Amniotic epithelial cell (primary cell): ENCODE data around the gene FILIP1L.
A peak's percentile ranks its signal among the peaks of the same experiment; 100 is the strongest.

ENCODE experiments used
- DNase-seq: peaks from one replicate; pipeline ENCODE4 v3.0.0-alpha.2; 2010; ENCODE audit warnings: low read depth

The FILIP1L gene

DNA sequence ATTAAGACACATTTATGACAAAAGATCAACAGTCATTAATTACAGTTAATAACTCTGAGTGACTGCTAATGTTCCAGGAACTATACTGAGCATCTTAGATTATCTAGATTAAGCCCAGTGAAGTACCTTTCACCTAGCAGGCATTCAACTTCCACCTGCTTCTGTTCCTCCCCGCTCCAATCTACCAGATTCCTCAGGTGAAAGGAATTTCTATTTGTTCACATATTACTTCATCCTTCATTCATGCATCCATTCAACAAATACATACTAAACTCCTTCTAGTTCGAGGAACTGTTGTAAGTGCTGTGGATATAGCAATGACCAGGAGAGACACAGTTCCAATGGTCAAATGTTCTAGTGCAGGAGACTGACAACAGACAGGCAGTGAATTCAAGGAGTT is 139.3 kb downstream of the FILIP1L start:
- no peak for DNase-seq

DNA sequence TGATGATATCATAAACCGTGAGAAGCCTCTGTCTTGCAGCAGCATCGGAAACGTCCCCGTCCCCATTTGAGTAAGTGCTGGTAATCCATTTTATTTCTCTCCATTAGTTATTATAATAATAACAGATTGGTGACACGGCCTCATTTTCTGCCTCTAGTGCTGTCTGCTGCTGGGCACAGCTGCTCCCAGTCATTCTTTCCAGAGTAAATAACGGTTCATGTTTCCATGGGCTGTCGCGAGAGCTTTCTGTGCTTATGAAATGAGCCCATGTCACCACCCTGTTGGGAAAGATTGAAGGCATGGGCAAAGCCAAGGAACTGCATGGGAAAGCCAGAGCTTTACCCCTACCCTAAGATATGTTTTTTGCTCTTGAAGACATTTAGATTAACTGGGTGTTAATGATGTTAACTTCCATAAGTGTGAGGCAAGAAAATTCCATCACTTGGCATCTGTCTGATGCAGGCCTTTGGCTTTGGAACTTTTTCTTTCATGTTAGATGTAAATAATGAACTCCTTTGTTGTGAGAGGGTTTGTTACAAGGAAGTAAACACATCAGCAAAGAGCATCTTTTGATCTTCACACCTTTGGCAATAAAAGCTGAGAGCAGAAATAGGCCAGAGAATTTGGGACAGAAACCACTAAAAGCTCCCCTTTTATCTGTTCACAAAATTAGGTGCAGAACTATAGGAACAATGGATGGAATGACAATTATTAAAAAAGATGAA is 141.8 kb downstream of the FILIP1L start:
- DNase-seq, result no peak

DNA sequence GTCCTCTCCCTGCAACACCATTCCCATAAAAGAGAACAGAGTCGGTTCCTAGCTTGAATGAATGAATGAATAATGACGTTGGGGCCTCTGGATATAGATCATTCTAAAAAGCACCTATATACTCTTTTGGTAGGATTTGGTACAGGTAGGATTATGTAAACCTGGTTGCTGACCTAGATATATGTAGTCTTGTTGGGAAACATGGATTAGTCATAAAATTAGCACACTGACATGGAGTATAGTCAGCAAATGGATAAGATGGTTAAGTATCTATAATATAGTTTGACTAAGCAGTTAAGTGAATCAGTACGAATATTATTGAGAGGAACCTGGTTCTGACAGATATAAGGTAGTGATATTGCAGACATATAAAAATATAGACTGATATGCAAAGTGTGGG is 142.5 kb downstream of the FILIP1L start:
- no peak for DNase-seq

DNA sequence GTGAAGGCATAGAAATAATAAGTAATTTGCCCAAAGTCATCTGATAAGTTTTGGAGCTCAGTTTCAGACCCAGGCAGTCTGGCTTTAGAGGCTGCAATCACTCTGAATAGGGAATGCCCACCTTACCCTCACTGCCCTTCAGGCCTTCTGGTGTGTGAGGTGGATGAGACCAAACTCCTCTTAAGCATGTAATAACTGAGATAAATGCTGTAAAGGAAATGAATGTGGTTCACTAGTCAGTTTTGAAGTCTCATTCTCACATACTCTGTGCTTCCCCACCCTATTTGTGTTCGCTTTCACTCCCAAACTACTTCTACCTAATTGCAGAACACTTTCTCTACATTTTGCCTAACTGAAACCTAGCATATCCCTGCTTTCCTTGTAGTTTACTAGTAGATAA is 144.1 kb downstream of the FILIP1L start:
- no peak for DNase-seq

DNA sequence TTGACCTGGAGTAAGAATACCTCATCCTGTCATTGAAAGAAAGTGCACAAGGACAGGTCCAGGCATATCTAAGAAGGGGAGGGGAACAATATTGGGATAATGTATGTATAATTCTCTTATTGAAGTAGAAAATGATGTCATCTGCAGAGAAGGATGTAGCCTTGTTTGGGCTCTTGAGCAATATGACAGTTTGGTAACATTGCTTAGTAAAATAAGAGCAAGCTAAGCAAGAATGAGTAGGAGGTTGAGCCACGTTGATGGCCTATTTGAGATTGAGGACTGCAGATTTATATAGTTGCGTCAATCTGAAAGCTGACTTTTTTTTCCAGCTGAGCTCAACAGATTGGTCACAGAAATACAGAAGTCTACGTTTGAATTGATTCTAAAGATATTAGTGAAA is 145.2 kb downstream of the FILIP1L start:
- DNase-seq, result peak; percentile 88

DNA sequence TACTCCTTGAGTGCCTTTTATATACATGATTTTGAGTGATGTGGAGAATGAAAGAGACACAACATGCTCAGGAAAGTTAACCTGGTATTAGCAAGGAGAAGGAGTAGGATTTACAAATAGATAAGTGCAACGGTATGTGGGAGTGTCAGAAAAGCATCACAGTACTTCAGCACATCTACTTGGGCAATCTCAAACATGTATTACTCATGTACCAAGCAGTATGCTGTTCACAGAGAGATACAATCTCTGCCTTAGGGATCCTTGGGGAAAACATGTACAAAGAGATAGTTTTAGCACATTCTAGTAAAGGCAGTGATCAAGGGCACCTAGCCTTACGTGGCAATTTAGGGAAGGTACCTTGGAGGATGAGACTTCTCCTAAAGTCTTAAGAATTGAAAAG is 146.5 kb downstream of the FILIP1L start:
- DNase-seq, result peak; percentile 98

DNA sequence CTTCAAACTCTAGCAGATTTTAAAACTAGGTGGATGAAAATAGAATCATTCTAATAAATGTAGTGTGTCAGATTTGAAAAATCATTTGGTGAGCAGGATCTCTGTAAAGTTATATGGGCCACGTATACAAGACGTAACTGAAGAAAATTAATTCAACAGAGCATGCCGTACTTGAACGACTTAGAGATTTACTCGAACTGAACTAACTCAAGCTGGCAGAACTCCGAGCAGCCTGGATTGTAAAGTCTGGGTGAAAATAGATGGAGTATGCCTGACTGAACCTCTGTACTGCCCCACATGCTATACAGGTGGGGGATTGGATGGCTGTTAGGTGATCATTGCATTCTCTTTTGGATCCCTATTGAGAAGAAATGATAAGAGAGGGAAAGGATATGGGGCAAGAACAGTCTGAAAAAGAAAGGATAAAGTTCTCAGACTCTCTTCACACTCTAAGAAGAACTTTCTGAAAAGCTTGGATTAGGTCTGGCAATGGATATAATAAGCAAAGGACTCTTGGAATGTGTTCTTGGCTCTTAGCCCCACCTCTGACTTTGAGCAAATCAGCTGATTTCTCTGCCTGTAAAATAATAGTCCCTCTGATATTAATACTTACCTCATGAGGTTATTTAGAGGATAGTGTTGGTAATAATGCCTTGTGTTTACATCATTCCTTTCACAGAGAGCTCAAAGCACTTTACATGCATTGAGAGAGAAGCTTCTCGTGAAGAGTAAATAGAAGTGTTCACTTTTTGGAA is 147.5 kb downstream of the FILIP1L start:
- DNase-seq, result peak; percentile 75

DNA sequence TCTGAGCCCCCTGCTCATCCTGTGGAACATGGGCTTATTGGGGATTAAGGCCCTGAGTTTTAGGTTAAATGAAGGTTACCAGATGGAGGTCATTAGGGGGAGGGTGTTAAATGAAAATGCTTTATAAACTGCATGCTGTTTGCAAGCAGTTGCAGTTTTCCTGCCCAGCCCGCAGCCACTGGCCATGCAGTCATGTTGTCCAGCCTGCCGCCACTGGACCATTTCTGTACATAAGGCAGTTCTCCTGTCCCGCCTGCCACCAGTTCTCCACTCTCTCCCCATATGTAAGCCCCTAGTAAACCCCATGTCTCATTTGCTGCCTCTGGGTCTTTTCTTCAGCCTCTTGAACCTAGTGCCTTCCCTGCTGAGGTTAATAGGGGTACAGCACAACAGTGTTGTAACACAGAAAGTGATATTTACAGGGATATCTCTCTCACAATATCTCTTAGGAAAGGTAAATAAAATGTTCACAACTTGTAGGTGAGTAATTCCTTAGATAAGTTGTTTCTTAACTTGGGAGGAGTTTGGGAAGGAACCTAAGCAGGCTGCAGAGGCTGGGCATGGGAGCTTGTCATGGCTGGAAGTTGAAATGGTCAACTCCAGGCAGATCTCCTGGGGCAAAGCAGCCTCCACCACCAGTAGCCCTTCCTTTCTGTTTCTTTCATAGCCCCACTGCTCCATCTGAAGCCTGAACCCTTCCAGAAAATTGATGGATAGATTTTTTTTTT is 148.5 kb downstream of the FILIP1L start:
- peak; percentile 62 for DNase-seq

DNA sequence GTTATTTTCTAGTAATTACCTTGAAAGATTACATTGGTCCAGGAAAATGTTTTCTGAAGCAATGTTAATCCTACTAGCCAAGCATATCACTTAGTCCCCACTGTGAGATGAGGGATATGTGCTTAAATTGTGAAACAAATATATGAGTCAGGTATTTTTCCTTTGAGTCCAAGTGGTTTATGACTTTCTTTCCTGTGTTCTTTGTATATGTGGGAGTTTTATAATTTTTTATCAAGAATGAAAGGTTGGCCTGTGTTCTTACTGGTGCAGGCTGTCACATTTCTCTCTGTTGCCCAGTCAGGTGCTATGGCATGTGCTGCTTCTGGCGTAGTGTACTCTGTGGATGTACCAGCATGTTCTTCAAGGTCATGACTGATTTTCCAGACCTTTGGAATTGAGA is 149.2 kb downstream of the FILIP1L start:
- DNase-seq, result peak; percentile 94

DNA sequence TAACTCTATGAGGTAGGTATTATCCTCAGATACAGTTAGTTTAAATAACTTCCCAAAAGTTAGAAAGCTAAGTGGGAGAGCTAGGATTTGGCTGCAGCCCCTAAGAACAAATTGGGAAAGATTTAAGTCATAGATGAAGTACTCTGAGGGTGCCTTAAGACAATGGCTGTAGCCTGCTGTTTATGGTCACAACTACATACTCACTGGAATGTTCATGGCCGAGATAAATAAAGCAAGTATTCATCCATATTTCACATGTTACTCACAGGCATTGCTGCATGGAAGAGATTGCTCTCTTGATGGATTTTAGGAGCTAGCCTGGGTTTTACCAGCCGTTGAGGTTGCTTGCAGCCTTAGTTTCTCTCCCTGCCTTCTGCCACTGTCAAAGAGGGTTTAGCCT is 151.6 kb downstream of the FILIP1L start:
- peak; percentile 96 for DNase-seq

DNA sequence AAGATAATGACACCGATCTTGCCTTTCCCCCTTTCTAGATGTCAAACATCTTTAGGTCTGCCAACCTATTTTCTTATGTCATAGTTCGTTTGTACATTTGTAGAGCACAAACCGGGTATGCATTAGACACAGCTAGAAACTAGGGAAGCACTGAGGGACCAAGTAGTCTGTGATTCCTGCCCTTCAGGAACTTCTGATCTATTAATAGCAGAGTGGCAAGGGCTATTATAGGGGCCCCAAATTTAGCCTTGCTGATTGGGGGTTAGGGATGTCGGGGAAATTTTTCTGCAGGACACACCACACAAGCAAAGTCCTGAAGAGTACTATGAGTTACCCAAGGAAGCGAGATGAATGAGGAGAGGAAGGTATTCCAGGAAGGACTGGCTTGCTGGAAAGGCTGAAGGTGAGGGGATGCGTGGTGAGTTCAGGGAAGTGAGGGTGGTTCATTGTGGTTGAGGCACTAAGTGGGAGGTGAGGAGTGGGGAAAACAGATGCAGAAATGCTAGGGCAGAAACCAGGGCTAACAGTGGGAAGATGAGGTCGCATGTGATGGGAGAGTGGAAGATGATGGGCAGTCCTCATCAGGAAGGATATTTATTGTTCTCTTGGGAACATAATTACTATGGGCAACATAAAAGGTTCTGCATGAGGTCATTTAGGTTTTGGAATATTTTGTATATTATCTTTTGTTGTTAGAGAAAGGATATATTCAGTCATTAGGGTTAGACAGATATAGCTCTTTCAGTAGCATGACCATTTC is 152.4 kb downstream of the FILIP1L start:
- no peak for DNase-seq

DNA sequence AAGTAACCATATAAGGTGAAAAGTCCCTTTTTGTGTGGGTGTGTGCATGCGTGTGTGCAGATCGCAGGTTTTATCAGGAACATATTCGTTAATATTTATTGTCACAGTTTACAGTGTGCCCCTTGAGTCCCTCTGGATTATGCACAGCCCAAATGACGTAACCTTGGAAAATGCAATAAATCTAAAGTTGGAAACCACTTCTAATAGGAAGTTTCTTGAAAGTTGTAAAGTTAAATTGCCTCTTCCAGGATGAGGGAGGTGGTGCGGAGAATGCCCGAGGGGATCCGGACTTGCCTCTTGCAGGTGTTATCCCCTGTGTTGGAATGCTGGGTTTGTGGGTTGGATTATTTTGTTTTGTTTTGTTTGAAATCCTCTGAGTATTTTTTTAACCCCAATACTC is 153.4 kb downstream of the FILIP1L start:
- no peak for DNase-seq

DNA sequence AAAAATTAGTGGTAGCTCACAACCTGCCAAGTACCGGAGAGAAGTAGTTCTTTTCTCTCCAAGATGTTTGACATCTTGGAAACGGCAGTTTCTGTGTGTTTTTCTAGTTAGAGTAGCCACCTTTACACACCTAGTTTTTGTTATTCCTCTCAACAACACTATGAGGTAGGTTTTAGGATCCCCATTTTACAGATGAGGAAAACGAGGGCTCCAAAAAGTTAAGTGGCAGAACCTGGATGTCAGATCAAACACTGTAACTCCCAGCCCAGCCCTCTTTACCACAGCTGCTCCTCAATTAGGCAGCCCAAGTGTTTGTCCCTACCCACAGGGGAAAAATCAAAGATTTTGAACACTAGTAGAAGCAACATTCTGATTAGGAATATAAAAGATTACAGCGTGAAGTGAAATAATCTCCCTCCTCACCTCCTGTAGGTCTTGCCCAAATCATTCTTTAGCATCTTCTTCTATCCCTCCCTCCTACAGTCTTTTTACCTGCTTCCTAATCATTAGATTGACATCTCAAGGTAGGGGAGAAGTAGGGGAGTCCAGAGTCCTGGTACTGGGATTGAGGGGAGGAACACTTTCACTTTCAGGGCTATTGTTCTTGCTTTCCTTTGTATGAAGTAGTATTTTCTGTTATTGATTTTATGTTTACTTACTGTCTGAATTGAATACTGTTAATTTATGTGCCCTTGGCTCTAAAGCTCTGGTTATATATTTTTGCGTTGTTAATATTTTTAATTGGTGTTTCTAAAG is 154.0 kb downstream of the FILIP1L start:
- no peak for DNase-seq

DNA sequence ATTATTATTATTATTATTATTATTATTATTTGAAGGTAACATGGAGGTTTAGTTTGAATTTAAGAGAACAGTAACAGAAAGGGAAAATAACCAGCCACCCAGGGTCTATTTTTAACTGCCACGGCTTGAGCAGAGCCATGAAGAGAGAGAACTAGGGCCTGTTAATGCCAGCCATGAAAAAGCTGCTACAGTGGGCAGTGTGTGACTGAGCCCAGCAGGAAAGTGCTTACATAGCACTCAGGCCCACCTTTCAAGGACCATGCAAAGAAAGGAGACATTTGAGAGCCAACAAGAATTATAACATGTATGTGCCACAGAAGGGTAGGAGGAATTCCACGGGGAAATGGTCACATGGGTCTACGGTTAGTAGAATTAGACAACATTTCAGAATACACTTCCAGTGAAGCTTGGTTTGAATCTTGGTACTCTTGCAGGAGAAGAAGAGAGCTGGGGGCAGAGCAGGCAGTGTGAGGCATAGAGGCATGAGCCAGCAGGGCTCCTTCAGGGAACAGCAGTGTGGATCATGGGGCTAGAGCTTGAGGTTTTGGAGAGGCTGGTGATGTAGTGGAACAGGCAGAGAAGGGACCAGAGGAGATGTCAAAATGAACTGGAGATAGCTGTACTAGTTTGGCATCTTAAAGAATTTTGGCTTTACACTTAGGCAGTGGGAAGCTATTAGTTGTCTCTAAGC is 155.9 kb downstream of the FILIP1L start:
- DNase-seq, result no peak

DNA sequence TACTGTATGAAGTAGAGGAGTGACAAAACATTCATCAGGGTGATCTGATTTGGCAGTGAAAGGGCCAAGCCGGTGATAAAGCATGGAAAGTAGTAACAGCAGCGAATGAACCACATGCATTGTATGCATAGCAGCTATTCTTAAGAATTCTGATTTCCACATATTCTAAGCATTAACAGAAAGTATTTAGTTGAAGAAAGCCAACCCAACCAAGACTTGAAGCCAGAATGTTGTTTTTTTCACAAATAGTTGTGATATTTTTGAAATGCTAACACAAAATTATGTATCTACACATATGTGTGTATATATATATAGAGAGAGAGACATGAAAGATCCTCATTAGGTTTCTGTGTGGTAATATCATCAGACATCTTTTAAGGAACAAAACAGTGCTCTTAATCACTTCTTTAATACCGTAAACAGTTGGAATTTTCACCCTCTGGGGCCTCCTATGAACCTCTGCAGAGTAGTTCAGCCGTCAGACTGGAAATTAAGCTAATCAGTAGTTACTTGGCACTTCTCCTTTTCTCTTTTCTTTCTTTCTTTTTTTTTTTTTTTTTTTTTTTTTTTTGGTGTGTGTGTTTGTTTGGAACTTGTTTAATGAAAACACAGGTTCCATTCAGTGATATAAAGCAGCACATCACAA is 157.0 kb downstream of the FILIP1L start:
- DNase-seq, result peak; percentile 38

DNA sequence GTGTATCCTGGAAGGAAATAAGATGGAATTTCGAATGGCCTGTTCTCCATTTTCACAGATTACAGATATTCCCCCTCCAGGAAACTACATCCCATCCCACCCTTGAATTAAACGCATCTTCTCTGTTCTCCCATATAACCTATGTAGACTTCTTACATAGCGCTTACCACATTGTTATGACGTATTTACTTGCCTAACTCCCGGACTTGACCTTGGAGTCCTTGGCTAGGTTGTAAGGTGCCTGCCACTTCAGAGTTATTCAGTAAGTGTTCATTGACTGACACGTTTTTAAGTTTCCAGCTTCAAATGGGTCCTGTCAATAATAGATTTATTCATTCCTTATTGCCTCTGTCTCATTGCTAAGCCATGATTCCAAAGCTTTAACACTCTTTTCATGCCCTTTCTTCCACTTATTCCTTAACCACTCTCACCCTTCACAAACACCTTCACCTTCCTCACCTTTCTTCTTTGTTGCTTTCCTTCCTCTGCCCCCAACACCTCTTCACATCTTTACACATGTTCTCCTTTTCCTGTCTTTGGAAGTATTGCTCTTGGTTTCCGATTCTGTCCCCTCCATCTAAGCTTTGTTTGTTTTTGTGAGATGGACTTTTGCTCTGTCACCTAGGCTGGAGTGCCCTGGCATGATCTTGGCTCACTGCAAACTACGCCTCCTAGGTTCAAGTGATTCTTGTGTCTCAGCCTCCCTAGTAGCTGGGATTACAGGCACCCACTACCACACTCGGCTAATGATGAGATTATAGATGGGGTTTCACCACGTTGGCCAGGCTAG is 158.3 kb downstream of the FILIP1L start:
- DNase-seq, result no peak

DNA sequence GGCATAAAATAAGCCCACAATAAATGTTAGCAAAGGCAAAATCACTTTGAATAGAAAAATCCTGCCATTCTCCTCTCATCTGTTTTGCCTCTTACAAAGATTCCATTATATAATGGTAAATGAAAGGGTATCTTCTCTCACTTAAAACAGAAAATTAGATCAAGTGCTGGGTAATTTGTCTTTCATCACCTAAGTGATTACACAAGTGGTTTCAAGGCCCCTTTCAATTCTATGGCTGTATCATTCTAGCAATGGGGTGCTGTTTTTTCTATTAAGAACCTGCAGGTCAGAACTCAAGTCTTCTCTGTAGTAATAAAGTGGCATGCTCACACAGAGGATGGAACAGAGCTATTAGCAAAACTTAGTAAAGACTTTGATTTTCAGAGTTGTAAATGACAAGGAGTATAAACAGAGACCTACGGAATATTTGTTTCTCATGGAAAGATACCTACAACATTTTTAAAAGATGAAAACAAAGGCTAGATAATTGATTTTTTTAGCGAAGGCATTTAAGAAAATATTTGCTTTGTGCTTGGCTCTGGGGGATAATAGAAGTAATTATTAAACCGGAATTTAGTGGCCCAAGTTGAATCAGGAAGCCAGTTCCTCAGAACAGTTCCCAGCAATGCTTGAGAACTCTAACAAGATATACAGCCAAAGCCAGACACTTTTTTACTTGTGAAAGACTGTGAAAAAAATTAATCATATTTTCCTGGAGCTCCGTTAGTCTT is 159.2 kb downstream of the FILIP1L start:
- no peak for DNase-seq

DNA sequence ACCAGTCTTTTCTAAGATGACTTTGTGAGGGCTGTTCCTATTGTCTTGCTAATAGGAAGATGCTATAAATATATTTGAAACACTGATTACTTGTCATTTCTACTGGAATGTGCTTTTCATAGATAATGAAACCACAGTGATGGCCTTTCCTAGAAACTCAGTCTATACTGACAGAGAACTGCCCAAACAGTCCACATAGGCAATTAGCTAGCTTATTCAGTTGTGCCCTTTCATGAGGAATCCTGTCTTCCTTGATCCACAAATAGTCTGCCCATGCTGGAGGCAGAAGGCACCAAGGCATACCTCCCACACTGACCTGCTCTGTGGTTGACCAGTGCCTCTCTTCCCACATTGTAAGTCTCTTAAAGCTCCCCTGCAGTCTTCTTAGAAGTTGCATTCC is 160.7 kb downstream of the FILIP1L start:
- DNase-seq, result peak; percentile 36

DNA sequence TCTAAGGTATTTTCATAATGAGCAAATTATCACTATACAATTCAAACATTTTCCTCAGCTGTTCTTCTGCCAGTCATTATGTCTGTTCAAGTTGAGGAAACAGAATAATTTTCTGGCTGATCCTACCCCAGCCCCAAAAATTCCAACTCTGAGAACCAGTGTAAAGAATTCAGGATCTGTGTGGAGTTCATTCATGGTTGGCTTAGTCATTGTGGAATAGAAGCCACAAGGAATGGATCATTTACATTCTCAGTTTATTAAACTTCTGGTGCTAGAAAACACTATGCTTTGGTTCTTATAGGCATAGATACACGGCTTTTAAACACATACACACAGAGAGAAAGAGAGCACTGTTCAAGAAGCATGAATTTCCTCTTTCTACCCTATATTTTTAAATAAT is 162.0 kb downstream of the FILIP1L start:
- peak; percentile 80 for DNase-seq
